WERI-Rb-1 (cell line): Measurements from ENCODE around the gene ASTN1.

Source experiments
- DNase-seq: peaks from one replicate; pipeline ENCODE4 v3.0.0-alpha.2; 2020
- H3K27ac ChIP-seq: fragments of 250-450 bp; sonication (Bioruptor Pico); 2 replicates; pipeline ENCODE4 v1.5.1; 2020; ENCODE audit warnings: mild to moderate bottlenecking, moderate library complexity
- H3K27me3 ChIP-seq: fragments of 250-450 bp; sonication (Bioruptor Pico); 2 replicates; pipeline ENCODE4 v1.5.1; 2021; ENCODE audit warnings: mild to moderate bottlenecking, low read depth, moderate library complexity; ENCODE audit not compliant: insufficient read depth, severe bottlenecking
- H3K36me3 ChIP-seq: fragments of 250-450 bp; sonication (Bioruptor Pico); 2 replicates; pipeline ENCODE4 v1.5.1; 2020; ENCODE audit warnings: mild to moderate bottlenecking, moderate library complexity
- H3K4me3 ChIP-seq: 2 replicates; pipeline ENCODE4 v1.5.1; 2011; ENCODE audit warnings: low read depth, mild to moderate bottlenecking, control low read depth, low read length
- H3K9me3 ChIP-seq: fragments of 250-450 bp; sonication (Bioruptor Pico); 2 replicates; pipeline ENCODE4 v1.5.1; 2021; ENCODE audit warnings: mild to moderate bottlenecking, moderate library complexity; ENCODE audit not compliant: severe bottlenecking
- TF ChIP-seq, protein P1 (sequence below): IDR thresholded peaks from 2 replicates; pipeline ENCODE4 v1.5.1; 2011; ENCODE audit warnings: low read depth, mild to moderate bottlenecking, control low read depth, inconsistent platforms, low read length

Gene ASTN1

DNA sequence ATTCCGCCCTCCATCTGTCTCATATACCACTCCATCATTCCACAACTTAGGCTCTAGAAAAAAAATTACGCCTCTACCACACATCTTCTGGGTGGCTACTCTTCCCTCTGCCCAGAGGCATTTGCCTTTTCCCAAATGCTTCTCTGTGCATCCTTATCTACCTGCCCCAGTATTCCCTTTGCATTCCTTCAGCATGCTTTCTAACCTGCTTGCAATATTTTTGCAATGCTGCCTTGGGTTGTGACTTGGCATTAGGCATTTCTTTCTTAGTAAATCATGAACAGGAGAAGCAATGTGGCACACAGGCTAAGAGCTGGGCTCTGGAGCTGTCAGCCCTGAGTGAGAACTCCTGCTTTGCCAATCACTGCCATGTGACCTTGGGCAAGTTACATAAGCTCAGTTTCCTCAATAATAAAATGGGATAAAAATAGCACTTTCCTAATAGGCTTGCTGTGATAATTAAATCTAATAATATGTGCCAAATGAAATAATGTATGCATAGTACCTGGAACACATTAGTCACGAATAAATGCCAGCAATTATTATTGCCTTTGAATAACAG, 276.0 kb downstream of the ASTN1 start:
- TF ChIP-seq, protein P1, sequence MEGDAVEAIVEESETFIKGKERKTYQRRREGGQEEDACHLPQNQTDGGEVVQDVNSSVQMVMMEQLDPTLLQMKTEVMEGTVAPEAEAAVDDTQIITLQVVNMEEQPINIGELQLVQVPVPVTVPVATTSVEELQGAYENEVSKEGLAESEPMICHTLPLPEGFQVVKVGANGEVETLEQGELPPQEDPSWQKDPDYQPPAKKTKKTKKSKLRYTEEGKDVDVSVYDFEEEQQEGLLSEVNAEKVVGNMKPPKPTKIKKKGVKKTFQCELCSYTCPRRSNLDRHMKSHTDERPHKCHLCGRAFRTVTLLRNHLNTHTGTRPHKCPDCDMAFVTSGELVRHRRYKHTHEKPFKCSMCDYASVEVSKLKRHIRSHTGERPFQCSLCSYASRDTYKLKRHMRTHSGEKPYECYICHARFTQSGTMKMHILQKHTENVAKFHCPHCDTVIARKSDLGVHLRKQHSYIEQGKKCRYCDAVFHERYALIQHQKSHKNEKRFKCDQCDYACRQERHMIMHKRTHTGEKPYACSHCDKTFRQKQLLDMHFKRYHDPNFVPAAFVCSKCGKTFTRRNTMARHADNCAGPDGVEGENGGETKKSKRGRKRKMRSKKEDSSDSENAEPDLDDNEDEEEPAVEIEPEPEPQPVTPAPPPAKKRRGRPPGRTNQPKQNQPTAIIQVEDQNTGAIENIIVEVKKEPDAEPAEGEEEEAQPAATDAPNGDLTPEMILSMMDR = no peak
- no peaks in the 10 kb centered on the region for H3K9me3 ChIP-seq
- no peak overlapping the region for H3K27ac ChIP-seq
- no peaks in the 10 kb centered on the region for H3K36me3 ChIP-seq
- H3K4me3 ChIP-seq = no peak overlapping the region
- H3K27me3 ChIP-seq = no peaks in the 10 kb centered on the region
- no peak for DNase-seq

DNA sequence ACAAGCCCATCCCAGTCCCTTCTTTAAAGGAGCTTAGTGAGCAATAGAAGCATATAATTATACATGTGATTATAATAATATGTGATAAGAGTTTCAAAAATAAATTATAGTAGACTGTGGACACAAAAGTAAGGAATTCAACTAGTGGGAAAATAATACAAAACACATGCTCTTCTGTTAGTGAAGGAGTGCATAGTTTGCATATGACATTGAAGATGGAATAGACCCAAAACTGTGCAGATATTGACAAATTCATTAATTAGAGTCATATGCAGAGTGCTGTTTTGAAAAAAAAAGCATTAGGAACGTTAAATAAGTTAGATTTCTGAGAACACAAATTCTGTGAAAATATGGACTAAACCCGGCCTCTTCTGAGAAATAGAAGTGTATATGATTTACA, 278.8 kb downstream of the ASTN1 start:
- Histone ChIP-seq H3K27ac (no peak overlapping the region), H3K4me3 (no peak overlapping the region), H3K9me3 (no peaks in the 10 kb centered on the region), H3K36me3 (no peaks in the 10 kb centered on the region), H3K27me3 (no peaks in the 10 kb centered on the region)
- DNase-seq = no peak
- TF ChIP-seq, protein P1 = no peak

DNA sequence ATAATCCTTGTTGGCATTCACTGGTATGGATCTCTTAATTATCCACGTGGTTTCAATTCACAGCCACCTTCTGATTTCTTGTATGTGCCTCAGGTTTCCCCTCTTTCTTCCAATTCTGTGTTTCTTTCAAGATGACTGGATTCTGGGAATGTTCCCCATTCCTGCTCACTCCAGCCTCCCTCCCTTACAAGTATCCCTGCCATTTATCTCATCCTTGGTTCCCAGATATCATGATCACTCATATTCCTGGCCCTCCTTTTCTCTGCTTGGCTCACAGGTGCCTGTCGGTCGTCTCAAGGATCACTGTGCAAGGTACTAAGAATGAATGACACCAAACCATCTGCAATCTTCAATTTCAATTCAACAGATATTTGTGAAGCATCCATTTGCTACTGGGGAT, 279.2 kb downstream of the ASTN1 start:
- no peaks in the 10 kb centered on the region for H3K9me3 ChIP-seq
- no peaks in the 10 kb centered on the region for H3K27me3 ChIP-seq
- TF ChIP-seq, protein P1 = no peak
- H3K27ac ChIP-seq = no peak overlapping the region
- no peaks in the 10 kb centered on the region for H3K36me3 ChIP-seq
- H3K4me3 ChIP-seq = no peak overlapping the region
- DNase-seq = no peak

GRCh38 chr1:176884911-176885310, 279.6 kb downstream of the ASTN1 start:
- DNase-seq = no peak
- no peaks in the 10 kb centered on the region for H3K9me3 ChIP-seq
- no peak overlapping the region for H3K4me3 ChIP-seq
- H3K36me3 ChIP-seq = no peaks in the 10 kb centered on the region
- no peak overlapping the region for H3K27ac ChIP-seq
- TF ChIP-seq, protein P1 = no peak
- no peaks in the 10 kb centered on the region for H3K27me3 ChIP-seq

- TF ChIP-seq, protein P1 = no peak
- no peak overlapping the region for H3K4me3 ChIP-seq
- DNase-seq = no peak
These were observed 280.2 kb downstream of the ASTN1 start for GRCh38 chr1:176884286-176884685.

GRCh38 chr1:176880955-176881595, 283.4 kb downstream of the ASTN1 start:
- H3K4me3 ChIP-seq = no peak overlapping the region
- H3K27ac ChIP-seq = no peak overlapping the region
- no peaks in the 10 kb centered on the region for H3K27me3 ChIP-seq
- peak; percentile 90 for DNase-seq
- TF ChIP-seq, protein P1 = peak; percentile 91
- H3K36me3 ChIP-seq = no peaks in the 10 kb centered on the region
- H3K9me3 ChIP-seq = no peaks in the 10 kb centered on the region

More at GRCh38 chr1:176884286-176884685, 280.2 kb downstream of the ASTN1 start:
- Histone ChIP-seq H3K36me3 (no peaks in the 10 kb centered on the region), H3K27me3 (no peaks in the 10 kb centered on the region), H3K27ac (no peak overlapping the region), H3K9me3 (no peaks in the 10 kb centered on the region)
